PC-9 (cell line): ENCODE measurements around the gene CNTNAP2. TPM values are rescaled to one million over a fixed set of nuclear protein-coding genes. Genes with fewer than 3 reads are reported as not detected.

Source experiments
- BruUV-seq: library from RNA; stranded (reverse); fragments of 400-500 nt; replicated peaks from 2 replicates; lab custom pipeline; 2021; lab: Mats Ljungman, UMichigan
- CTCF ChIA-PET: fragments of 300-600 bp; sonication (Branson Sonifier 250); formaldehyde crosslinking; loops from one replicate; lab custom pipeline; 2022; ENCODE audit warnings: antibody characterized with exemption; lab: Charles Lee
- POLR2A ChIA-PET: fragments of 300-600 bp; sonication (Branson Sonifier 250); formaldehyde crosslinking; loops from one replicate; lab custom pipeline; 2022; ENCODE audit warnings: antibody characterized with exemption; ENCODE audit not compliant: unreplicated experiment; lab: Charles Lee
- DNase-seq, 2 experiments: peaks; one replicate each; pipeline versions ENCODE4 v3.0.0 to v3.0.0-alpha.2; 2015 to 2022; ENCODE audit warnings: mixed read lengths in 1 of 2
- H2AFZ ChIP-seq: fragments of 200-600 bp; sonication (generic); 2 replicates; pipeline ENCODE4 v1.8.1; 2017; ENCODE audit warnings: antibody characterized with exemption
- H3F3A ChIP-seq: fragments of 200-600 bp; sonication (generic); 2 replicates; pipeline ENCODE4 v1.8.1; 2017; ENCODE audit warnings: antibody characterized with exemption, mild to moderate bottlenecking, low read depth; ENCODE audit not compliant: insufficient read depth
- H3K27ac ChIP-seq: fragments of 200-600 bp; sonication (generic); 2 replicates; pipeline ENCODE4 v1.6.1; 2016; ENCODE audit warnings: mixed run types
- H3K27me3 ChIP-seq: fragments of 200-600 bp; sonication (generic); 2 replicates; pipeline ENCODE4 v1.6.1; 2016; ENCODE audit warnings: low read depth, mixed run types; ENCODE audit not compliant: insufficient read depth
- H3K36me3 ChIP-seq: fragments of 200-600 bp; sonication (generic); 2 replicates; pipeline ENCODE4 v1.6.1; 2016; ENCODE audit warnings: low read depth, mixed run types
- H3K4me1 ChIP-seq: fragments of 200-600 bp; sonication (generic); replicated peaks from 2 replicates; pipeline ENCODE4 v1.6.1; 2016; ENCODE audit warnings: mixed run types; ENCODE audit not compliant: insufficient read depth
- H3K4me2 ChIP-seq: fragments of 200-600 bp; sonication (generic); 2 replicates; pipeline ENCODE4 v1.6.1; 2017; ENCODE audit warnings: mixed run types
- H3K4me3 ChIP-seq: fragments of 200-600 bp; sonication (generic); 2 replicates; pipeline ENCODE4 v1.6.1; 2016; ENCODE audit warnings: mixed run types
- H3K79me2 ChIP-seq: fragments of 200-600 bp; sonication (generic); 2 replicates; pipeline ENCODE4 v1.6.1; 2017; ENCODE audit warnings: low read depth, mixed run types
- H3K9me2 ChIP-seq: fragments of 200-600 bp; sonication (generic); 2 replicates; pipeline ENCODE4 v1.8.1; 2017; ENCODE audit warnings: mild to moderate bottlenecking; ENCODE audit not compliant: insufficient read depth
- H3K9me3 ChIP-seq: fragments of 200-600 bp; sonication (generic); 2 replicates; pipeline ENCODE4 v1.8.1; 2016; ENCODE audit warnings: low read depth; ENCODE audit not compliant: insufficient read depth
- H4K20me1 ChIP-seq: fragments of 200-600 bp; sonication (generic); 2 replicates; pipeline ENCODE4 v1.8.1; 2017; ENCODE audit not compliant: insufficient read depth
- CTCF ChIP-seq: fragments of 200-600 bp; sonication (generic); conservative IDR thresholded peaks from 2 replicates; pipeline ENCODE4 v1.6.1; 2017; ENCODE audit warnings: mixed run types, antibody characterized with exemption, mild to moderate bottlenecking, moderate library complexity
- EZH2 ChIP-seq: fragments of 200-600 bp; sonication (generic); IDR thresholded peaks from 2 replicates; pipeline ENCODE4 v1.8.0; 2017; ENCODE audit warnings: antibody characterized with exemption, low read depth
- intact Hi-C: fragments of 100-400 bp; cut with micrococcal nuclease; formaldehyde crosslinking; loops from one replicate; pipeline ENCODE4 v1.10.0; 2022; ENCODE audit not compliant: unreplicated experiment
- total RNA-seq: library from RNA; stranded (reverse); gene quantifications from 2 replicates; pipeline ENCODE4 v1.2.3, GENCODE V29; 2021

The CNTNAP2 gene
- total RNA-seq, 1 experiment from 2014 or later = not detected

GRCh38 chr7:146865696-146866095, 749.1 kb downstream of the CNTNAP2 start:
- Histone ChIP-seq H3K9me3 (no peaks in the 10 kb centered on the region), H3K9me2 (no peaks in the 10 kb centered on the region), H3F3A (no peaks in the 10 kb centered on the region), H3K4me3 (no peak overlapping the region), H4K20me1 (no peaks in the 10 kb centered on the region), H3K36me3 (no peaks in the 10 kb centered on the region), H3K27ac (no peak overlapping the region), H3K4me2 (no peak overlapping the region), H2AFZ (no peak overlapping the region), H3K27me3 (no peaks in the 10 kb centered on the region), H3K79me2 (no peaks in the 10 kb centered on the region), H3K4me1 (no peaks in the 10 kb centered on the region)
- TF ChIP-seq CTCF (no peak), EZH2 (no peak)
- POLR2A ChIA-PET = no interaction called here
- no peak for DNase-seq
- intact Hi-C loops = no loop called here
- CTCF ChIA-PET = no interaction called here
- BruUV-seq = no TSS peak

- intact Hi-C loops = no loop called here
- H3K4me1 ChIP-seq = no peaks in the 10 kb centered on the region
- DNase-seq = no peak
- H2AFZ ChIP-seq = no peak overlapping the region
- no TSS peak for BruUV-seq
- H3K36me3 ChIP-seq = no peaks in the 10 kb centered on the region
- ChIA-PET CTCF (no interaction called here), POLR2A (no interaction called here)
- H4K20me1 ChIP-seq = no peaks in the 10 kb centered on the region
- H3K27me3 ChIP-seq = no peaks in the 10 kb centered on the region
- H3K27ac ChIP-seq = no peak overlapping the region
- peaks cover 3% of the 10 kb centered on the region; the same call in 1 of the 2 replicates for H3K9me3 ChIP-seq
- no peak for TF ChIP-seq CTCF
- TF ChIP-seq EZH2 = no peak
- H3K4me3 ChIP-seq = no peak overlapping the region
- H3K4me2 ChIP-seq = no peak overlapping the region
- no peaks in the 10 kb centered on the region for H3K9me2 ChIP-seq
- H3K79me2 ChIP-seq = no peaks in the 10 kb centered on the region
- no peaks in the 10 kb centered on the region for H3F3A ChIP-seq
These were observed 758.1 kb downstream of the CNTNAP2 start for GRCh38 chr7:146874722-146875121.

GRCh38 chr7:146875237-146875785, 758.7 kb downstream of the CNTNAP2 start:
- Histone ChIP-seq H3K4me2 (no peak overlapping the region), H2AFZ (no peak overlapping the region), H3K79me2 (no peaks in the 10 kb centered on the region), H3K27ac (no peak overlapping the region), H3K9me2 (no peaks in the 10 kb centered on the region), H3K27me3 (no peaks in the 10 kb centered on the region), H3K36me3 (no peaks in the 10 kb centered on the region), H4K20me1 (no peaks in the 10 kb centered on the region), H3K4me1 (no peaks in the 10 kb centered on the region), H3K4me3 (no peak overlapping the region), H3K9me3 (peaks cover 3% of the 10 kb centered on the region; the same call in 1 of the 2 replicates), H3F3A (no peaks in the 10 kb centered on the region)
- ChIA-PET CTCF (no interaction called here), POLR2A (no interaction called here)
- BruUV-seq = no TSS peak
- intact Hi-C loops = no loop called here
- no peak for DNase-seq
- TF ChIP-seq EZH2 (no peak), CTCF (no peak)
